HG03565 (cell line): ENCODE results near the gene PRKCA.

Experiments
- ATAC-seq: cut with Tn5 transposase; IDR thresholded peaks from one replicate; pipeline ENCODE4 v1.9.1; 2021; ENCODE audit warnings: mild to moderate bottlenecking, moderate library complexity; ENCODE audit not compliant: unreplicated experiment

Gene PRKCA

DNA sequence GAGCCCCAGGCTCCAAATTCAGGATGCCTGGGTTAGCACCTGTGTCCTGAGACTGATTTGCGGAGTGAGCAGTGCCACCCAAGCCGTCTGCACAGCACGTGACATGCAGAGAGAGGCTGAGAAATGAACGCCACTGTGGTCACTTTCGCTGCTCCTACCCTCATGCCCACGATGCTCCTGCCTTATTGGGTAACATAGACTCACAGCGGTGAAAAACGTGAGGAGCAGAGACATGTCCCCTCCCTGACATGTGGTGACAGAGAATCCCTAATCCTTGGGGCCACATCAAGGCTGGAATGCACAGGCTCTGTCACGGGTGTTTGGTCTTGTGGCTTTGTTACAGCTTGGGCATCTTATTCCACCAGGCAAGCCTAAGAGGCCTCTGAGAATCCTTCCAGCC is 480.4 kb downstream of the PRKCA start:
- no peak for ATAC-seq

DNA sequence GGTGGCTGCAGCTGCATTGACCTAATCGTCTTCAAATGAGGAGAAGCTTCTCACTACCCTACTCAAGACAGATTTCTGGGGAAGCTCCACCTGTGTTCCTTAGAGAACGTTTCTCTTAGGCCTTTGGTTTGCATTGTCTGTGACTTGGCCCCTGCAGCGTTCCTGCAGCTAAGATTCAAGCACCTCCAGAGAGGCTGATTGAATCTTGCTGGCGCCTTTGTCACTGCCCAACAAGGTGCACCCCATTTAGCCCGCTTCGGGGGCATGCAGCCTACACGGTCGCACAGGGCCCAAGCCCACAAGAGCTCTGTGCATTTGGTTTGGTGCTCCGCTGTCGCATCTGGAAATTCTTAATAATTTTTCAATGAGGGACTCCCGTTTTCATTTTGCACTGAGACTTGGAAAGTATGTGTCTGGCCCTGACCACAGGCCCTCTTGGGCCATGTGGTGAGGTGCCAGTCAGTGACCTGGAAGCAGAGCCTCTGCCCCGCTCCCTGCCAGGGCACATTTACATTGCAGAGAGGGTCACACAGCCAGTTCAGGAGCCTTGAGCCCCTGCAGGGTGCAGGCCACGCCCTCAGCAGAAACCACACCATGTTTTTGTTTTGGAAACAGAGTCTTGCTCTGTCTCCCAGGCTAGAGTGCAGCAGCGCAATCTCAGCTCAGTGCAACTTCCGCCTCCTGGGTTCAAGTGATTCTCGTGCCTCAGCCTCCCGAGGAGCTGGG is 481.4 kb downstream of the PRKCA start:
- no peak for ATAC-seq

DNA sequence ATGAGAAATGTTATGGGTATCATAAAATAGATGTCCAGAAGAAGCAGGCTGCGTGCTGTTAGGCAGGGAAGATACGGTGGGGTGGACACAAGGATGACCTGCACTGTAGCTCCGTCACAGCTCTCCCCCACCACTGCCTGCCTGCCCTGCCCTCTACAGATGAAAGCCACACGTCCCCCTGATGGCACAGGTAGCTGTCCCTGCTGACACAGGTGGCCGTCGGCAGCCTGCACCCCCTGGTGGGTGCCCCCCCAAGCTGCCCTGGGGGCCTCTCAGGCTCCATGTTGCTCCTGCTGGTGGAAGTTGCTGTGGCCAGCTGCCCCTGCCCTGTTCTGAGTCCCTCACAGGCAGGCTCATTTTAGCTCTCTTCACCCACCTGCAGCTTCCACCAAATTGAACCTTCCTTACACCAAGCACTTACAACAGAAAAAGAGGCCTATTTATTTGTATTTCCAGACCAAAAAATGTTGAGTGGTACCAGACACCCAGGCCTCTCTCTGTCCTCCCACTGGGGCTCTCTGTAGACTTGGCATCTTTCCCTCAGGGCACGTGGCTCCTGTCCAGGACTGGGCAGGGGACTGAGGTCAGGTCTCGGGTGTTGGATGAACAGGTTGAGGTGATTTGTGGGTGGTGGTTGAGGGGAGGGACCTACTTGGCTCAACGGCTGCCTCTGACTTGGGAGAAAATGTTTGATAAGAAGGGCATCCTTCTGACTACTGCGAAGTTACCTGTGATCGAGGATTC is 482.4 kb downstream of the PRKCA start:
- ATAC-seq, result no peak

DNA sequence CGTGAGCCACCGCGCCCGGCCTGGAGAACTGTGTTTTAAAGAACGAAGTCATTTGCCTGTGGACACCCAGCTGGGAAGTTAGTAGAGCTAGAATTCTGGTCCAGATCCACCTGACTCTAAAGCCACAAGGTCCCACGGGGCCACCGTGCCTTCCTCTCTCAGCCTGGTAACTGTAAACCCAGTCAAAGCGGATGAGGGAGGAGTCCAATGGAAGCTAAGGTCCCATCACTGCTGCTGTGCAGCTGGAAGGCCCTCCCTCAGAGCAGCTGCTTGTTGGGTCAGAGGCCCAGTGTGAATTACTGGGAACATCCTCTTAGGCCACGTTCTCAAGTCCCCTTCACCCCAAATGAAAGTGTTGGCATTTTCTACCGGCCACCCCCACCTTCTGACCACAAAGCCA is 483.7 kb downstream of the PRKCA start:
- no peak for ATAC-seq

DNA sequence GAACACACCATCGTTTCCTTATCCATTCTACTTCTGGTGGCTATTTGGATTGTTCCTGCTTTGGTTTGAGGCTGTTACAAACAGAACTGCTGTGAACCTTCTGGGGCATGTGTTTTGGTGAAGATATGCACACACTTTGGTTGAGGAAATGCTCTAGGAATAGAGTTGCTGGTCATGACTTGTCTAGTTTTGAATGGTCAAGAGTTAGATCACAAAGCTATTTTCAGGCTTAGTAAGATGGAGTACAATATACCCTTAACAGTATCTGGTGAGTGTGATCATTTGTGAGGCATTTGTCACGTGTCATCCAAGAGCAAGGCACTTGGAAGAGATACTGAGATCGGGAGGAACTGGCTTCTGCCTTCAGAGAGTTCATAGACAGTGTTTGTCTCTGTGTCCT is 485.5 kb downstream of the PRKCA start:
- no peak for ATAC-seq

DNA sequence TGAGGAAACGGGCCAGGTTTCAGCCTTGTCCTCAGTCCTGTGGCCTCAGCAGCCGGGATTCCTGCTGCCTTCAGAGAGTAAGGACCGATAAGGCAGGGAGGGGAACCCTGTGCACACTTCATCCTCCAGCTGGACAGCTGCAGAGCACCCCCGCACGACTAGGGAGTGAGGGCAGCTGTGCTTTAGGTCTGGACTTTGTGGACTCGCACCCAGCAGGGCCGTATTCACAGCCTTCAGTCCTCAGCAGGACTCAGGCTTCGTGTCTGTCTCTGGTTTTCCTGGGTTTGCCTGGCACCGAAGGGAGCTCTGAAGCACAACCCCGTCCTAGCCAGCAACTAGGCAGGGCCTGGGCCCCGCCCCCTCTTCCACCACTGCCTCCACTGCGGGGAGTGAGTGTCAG is 486.7 kb downstream of the PRKCA start:
- no peak for ATAC-seq

DNA sequence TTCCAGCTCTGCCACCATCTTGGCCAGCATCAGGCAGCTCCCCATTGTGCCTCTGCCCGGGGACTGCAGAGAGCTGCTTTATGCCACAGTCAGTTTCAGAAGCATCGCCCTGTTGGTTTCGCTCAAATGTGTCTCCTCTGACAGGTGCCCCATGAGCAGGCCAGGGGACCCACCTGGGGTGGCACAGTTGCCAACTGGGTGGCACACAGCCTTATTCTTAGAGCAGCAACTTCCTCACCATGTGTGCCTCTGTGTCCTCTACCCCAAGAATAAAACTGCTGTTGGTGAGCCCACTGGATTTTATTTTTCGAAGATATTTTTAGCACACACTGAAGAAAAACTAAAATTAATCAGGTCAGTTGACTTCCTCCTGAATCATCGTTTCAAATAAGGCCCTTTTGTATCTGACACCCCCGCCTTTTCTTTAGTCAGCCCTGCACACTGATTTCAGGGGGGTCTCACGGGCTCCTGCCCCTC is 487.6 kb downstream of the PRKCA start:
- no peak for ATAC-seq

DNA sequence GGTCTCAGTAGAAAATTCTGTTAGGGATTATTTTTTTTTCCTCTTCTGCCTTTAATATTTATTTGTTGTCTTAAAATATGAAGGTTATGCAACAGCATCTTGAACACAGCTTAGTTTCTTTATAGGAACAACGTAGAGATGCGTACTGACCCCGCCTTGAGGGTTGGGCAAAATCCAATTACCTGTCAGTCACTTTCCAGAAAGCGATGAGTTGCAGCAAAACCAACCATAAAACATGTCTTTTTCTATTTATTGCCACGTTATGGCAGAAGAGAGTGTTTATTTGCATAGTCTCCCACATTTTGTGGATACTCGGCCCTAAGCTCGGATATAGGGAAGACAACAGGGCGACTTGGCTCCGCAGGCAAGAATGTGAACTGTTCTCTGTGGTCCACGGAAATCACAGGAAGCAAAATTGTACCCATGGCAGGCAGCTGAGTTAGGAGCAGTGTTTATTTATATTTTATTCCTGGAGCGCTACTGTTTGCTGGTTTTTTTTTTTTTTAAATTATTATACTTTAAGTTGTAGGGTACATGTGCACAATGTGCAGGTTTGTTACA is 488.2 kb downstream of the PRKCA start:
- no peak for ATAC-seq

DNA sequence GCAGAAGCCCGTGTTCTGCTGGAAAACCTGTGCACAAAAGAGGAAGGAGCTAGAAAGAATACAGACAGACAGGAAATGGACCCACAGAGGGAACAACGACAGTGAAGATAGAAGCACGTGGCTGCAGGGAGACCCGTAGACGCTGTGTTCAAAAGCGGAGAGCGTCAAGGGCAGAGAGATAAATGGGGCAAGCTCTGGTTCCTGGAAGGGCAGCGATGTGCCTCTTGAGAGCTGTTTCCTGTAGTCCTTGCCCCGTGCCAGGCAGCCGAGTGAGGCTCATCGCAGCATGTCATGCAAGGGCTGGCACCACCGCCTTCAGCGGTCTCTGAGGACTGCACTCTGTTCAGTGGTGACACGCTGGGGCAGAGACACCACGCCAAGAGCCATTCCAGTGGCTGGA is 488.9 kb downstream of the PRKCA start:
- no peak for ATAC-seq

DNA sequence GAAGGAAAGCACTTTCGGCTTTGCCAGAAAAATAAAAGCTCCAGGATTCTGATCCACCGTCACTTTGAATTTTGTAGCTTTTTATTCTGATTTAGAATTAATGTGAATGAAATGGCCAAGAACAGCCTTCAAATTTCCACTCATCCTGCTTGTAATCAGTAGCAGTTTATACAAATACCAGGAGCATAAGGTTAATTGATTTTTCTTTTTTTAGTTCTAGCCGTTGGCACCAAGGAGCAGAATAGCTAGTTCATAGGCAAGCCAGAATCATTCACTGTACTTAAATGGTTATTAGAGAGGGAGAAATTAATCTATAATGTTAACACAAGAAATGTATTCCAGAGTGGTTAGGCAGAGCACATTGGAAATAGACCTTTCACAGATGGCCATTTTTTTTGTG is 491.4 kb downstream of the PRKCA start:
- no peak for ATAC-seq

DNA sequence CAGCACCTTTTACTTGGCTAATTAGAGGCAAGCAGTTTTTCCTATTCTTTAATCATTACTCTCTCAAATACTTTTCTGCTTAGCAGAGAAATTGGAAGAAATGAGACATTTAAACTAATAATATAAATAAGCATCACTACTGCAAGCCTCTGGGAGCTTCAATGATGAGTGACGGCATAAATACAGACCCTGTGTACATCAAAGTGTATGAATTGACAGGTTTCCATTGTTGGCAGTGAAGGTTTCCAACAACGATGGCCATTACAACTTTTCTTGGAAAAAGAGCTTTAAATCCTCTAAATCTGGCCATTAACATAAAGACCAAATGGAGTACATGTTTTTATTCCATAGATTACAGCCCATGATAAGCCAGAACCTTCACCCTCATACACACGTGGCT is 493.1 kb downstream of the PRKCA start:
- ATAC-seq, result no peak

DNA sequence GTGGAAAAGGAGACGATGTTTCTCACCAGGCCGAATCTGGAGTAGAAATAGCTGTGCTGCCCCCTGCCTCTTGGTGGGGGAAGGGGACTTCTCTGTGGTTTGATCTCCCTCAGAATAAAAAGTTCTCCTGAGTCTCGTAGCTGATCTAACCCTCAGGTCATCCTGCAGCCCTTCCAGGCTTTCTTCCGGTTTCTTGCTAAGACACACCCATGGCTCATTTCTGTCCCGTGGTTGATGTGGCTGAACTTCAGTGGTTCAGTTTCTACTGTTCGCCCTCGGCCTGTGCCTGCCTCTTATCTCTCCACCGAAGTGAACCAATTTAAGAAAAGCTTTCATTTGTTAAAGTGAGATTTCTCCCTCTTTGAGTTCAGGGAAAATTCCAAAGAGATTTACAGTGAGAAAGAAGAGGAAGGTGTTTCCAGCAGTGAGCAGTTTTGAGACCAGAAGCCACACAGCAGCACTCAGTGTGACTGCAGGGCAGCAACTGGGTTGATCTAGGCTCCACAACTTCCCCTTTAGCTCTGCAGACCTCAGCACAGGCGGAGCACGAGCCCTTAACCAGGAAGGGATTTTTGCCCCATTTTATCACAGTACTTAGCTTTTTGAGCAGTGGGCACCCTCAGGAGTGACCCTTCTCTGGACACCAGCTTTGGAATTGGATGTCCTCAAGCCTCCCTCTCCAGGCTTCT is 497.6 kb downstream of the PRKCA start:
- ATAC-seq, result no peak

DNA sequence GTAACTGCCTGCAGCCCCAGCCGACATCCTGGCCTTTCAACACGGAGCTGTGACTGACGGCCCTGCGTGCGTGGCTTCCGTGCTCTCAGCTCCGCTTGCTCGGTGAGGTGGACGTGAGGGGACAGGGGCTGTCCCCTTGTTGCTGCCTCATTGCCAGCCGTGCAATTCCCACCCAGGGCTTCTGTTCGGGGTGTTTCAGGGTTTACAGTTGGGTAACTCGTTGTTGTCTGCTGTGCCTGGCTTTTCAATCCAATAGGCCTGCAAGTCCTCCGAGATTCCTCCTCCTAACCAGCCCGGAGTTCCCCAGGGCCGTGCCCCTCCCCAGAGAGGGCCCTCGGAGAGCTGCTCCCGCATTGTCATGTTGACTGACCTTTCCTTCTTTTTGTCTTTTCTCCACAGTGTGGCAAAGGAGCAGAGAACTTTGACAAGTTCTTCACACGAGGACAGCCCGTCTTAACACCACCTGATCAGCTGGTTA is 501.1 kb downstream of the PRKCA start:
- no peak for ATAC-seq

DNA sequence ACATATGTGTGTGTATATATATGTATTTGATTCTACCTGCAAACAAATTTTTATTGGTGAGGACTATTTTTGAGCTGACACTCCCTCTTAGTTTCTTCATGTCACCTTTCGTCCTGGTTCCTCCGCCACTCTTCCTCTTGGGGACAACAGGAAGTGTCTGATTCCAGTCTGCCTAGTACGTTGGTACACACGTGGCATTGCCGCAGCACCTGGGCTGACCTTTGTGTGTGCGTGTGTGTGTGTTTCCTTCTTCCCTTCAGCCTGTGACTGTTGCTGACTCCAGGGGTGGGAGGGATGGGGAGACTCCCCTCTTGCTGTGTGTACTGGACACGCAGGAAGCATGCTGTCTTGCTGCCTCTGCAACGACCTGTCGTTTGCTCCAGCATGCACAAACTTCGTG is 503.2 kb downstream of the PRKCA start:
- no peak for ATAC-seq

DNA sequence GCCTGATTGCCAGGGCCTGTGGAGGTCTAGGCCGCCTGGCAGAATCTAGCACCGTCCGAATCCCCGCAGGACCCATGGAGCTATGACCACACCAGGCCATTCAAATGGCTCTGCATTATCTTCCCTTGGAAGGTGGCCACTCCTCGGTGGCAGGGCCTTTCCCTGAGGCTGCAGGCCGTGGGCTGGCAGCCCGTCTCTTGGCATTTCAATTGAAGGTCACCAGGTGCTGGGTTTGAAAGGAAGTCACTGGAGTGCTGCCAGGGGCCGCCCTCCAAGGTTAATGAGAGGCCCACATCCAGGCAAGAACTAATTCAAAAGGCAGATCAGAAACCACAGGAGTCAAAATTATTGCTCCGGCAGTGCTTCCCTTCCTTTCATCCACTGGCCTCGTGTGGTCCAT is 504.8 kb downstream of the PRKCA start:
- no peak for ATAC-seq

DNA sequence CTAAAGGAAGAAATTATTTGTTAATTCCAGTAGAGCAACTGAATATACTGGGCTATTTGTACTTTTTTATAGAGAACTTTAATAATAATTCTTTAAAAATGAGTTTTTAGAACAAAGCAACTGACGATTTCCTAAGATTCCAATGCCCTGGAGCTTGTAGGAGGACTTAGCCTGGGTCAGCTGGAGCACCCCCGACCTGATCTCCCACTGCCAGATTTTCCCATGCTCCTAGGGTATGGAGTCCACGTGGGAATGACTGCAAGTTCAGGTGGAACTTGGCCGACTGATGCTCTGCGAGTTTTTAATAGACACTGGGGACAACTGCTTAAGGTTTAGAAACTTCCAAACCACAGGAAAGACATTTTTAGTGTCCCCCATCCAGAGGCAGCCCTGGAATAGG is 507.0 kb downstream of the PRKCA start:
- ATAC-seq, result no peak

DNA sequence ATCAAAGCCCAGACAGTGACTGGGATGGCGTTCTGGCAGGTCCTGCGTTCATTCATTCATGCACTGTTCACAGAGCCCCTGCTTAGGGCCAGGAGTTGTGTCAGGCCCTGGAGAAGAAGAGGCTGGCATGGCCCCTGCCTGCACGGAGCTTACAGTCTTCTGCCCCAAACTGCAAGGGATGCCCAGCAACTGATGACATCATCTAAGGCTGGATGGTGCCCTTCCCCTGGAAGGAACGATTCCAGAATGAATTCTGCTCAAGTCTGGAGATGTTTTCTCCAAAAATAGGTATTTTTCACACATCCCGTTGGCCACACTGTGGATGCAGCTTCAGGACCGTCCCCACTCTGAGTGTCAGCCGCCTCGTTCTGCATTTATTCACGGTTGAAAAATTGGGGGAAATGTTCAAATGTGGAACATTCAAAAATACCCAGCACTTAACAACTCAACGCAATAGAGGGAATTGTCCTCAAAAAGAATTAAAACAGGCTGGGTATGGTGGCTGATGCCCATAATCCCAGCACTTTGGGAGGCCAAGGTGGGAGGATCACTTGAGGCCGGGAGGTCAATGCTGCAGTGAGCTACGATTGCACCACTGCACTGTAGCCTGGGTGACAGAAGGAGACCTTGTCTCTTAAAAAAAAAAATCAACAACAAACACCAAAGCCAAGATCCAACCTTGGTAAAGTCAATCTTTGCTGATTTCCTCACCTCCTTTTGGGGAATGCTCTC is 508.7 kb downstream of the PRKCA start:
- no peak for ATAC-seq

DNA sequence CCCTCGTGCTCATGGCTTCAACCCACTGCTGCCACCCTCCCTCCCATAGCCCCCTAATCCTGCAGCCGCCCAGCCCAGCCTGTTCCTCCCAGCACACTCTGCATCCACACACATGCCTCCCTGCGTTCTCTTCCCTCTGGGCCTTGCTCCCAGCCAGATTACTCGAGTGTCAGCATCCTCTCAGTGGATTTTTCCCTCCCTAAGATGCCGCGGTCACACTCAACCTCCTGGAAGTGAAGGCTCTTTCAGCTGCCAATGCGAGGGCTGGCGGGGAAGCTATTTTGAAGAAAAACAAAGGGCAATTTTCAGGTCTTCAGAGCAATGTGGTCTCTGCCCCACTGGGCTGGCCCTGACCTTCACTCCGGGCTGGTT is 509.3 kb downstream of the PRKCA start:
- ATAC-seq, result no peak

DNA sequence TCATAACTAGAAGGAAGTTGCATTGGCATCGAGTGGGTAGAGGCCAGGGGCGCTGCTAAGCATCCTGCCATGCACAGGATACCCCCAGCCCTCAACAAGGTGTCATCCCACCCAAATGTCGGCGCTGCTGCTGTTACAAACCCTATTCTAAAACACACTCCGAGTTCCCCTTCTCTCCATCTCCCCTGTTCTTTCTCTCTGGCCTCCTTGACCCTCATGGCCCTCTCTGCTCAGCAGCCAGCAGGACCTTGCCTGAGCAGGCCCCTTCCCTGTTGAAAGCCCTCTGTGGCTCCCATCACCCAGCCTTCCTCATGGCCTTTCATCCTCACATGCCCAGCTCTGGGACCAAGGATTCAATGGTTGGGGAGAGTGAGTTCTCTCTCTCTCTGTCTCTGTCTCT is 510.2 kb downstream of the PRKCA start:
- ATAC-seq, result no peak

DNA sequence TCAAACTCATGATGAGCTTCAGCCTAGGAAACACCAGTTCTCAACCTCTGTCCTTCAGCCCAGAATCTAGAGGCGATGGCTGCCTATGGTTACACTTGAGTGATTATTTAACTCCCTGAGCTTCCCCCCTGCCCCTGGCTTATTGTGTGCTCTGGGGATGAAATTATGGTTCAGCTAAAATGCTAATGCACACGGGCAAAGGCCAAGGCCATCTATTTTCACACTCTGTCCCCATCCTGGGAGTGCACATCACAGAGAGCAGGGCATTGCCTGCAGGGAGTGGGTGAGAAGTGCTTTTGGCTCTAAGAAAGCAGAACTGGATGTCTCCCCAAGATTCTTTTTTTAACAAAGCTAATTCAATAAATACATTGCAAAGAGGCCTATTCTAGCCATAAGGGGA is 510.9 kb downstream of the PRKCA start:
- ATAC-seq, result no peak

DNA sequence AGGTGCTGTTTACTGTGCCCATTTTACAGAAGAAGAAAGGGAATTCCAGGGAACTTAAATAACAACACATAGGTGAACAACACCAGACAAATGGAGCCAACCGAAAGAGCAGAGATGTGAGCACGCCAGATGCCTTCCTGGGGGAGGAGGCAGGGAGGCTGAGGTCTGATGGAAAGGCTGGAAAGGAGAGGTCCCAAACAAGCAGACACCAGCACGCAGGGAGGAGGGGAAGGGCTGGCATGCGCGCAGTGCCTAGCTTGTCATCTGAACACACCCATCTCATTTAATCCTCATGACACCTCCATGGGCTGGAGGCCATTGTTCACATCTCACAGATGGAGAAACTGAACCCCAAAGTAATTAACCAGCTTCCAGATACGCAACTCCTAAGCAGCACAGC is 511.6 kb downstream of the PRKCA start:
- ATAC-seq, result no peak
